SK-N-SH (cell line): ENCODE data around the gene FBXO47. TPM values are rescaled to one million over a fixed set of nuclear protein-coding genes. Genes with fewer than 3 reads are reported as not detected.
A peak's percentile ranks its signal among the peaks of the same experiment; 100 is the strongest.

Experiments used
- CTCF ChIA-PET: fragments of 300-600, 350-600 bp; formaldehyde crosslinking; extraction: SDS; loops from one replicate; lab custom pipeline; 2021; lab: Yijun Ruan, JAX
- POLR2A ChIA-PET: fragments of 350-600 bp; sonication (Branson Sonifier 250); formaldehyde crosslinking; extraction: SDS; loops from one replicate; lab custom pipeline; 2020; ENCODE audit warnings: antibody characterized with exemption, inconsistent platforms; lab: Yijun Ruan, JAX
- DNase-seq: peaks from one replicate; pipeline ENCODE4 v3.0.0; 2012
- H2AFZ ChIP-seq: fragments of 200-600 bp; sonication (generic); 2 replicates; pipeline ENCODE4 v1.8.1; 2016; ENCODE audit warnings: antibody characterized with exemption, mild to moderate bottlenecking, low read depth
- H3F3A ChIP-seq: fragments of 200-600 bp; sonication (generic); replicated peaks from 2 replicates; pipeline ENCODE3; 2016; ENCODE audit warnings: antibody characterized with exemption, mild to moderate bottlenecking; ENCODE audit not compliant: insufficient read depth
- H3K27ac ChIP-seq, 2 experiments: fragments of 200-500 bp in 1 of 2; fragments of 200-600 bp in 1 of 2; sonication (Bioruptor generic) in 1 of 2; sonication (generic), shearing (Covaris generic) in 1 of 2; 2 replicates each; pipeline versions ENCODE4 v1.5.1 to v1.6.1; 2014 to 2016; ENCODE audit warnings: low read depth in 2 of 2, inconsistent platforms in 1 of 2, low read length in 1 of 2, mild to moderate bottlenecking in 1 of 2, mixed read lengths in 1 of 2
- H3K27me3 ChIP-seq: fragments of 200-600 bp; sonication (generic), shearing (Covaris generic); 2 replicates; pipeline ENCODE4 v1.6.1; 2016; ENCODE audit warnings: mixed run types; ENCODE audit not compliant: insufficient read depth
- H3K36me3 ChIP-seq, 2 experiments: fragments of 200-500 bp in 1 of 2; fragments of 200-600 bp in 1 of 2; sonication (Bioruptor generic) in 1 of 2; sonication (generic) in 1 of 2; replicated peaks in 1 of 2; 2 replicates each; pipeline versions ENCODE3 to v1.5.1; 2014 to 2016; ENCODE audit warnings: low read length in 1 of 2, mild to moderate bottlenecking in 1 of 2; ENCODE audit not compliant: insufficient read depth in 2 of 2, control insufficient read depth in 1 of 2
- H3K4me1 ChIP-seq, 2 experiments: fragments of 200-500 bp in 1 of 2; fragments of 200-600 bp in 1 of 2; sonication (Bioruptor generic) in 1 of 2; sonication (generic), shearing (Covaris generic) in 1 of 2; 2 replicates each; pipeline versions ENCODE4 v1.5.1 to v1.6.1; 2014 to 2016; ENCODE audit warnings: low read depth in 1 of 2, low read length in 1 of 2, mixed run types in 1 of 2; ENCODE audit not compliant: insufficient read depth in 2 of 2, control insufficient read depth in 1 of 2
- H3K4me2 ChIP-seq: fragments of 200-600 bp; sonication (generic), shearing (Covaris generic); 2 replicates; pipeline ENCODE4 v1.6.1; 2017; ENCODE audit warnings: mixed run types
- H3K4me3 ChIP-seq, 2 experiments: fragments of 200-500 bp in 1 of 2; fragments of 200-600 bp in 1 of 2; sonication (Bioruptor generic) in 1 of 2; sonication (generic), shearing (Covaris generic) in 1 of 2; 2 replicates each; pipeline versions ENCODE4 v1.5.1 to v1.8.1; 2014 to 2016; ENCODE audit warnings: low read depth in 2 of 2, inconsistent platforms in 1 of 2, low read length in 1 of 2, mild to moderate bottlenecking in 1 of 2, mixed read lengths in 1 of 2, moderate library complexity in 1 of 2
- H3K79me2 ChIP-seq: fragments of 200-600 bp; sonication (generic); 2 replicates; pipeline ENCODE4 v1.8.1; 2017; ENCODE audit warnings: mild to moderate bottlenecking; ENCODE audit not compliant: insufficient read depth
- H3K9ac ChIP-seq: fragments of 200-600 bp; sonication (generic); 2 replicates; pipeline ENCODE4 v1.6.1; 2017; ENCODE audit warnings: mixed run types
- H3K9me2 ChIP-seq: fragments of 200-600 bp; sonication (generic); 2 replicates; pipeline ENCODE4 v1.6.1; 2017; ENCODE audit warnings: mixed run types
- H3K9me3 ChIP-seq: fragments of 200-600 bp; sonication (generic); 2 replicates; pipeline ENCODE4 v1.6.1; 2017; ENCODE audit warnings: mixed run types, mild to moderate bottlenecking, moderate library complexity
- H4K20me1 ChIP-seq: fragments of 200-600 bp; sonication (generic); 2 replicates; pipeline ENCODE4 v1.6.1; 2017; ENCODE audit warnings: mild to moderate bottlenecking, mixed run types; ENCODE audit not compliant: insufficient read depth
- EZH2phosphoT487 ChIP-seq: fragments of 200-600 bp; sonication (generic); IDR thresholded peaks from 2 replicates; pipeline ENCODE4 v1.6.1; 2017; ENCODE audit warnings: low read depth, mixed run types, mild to moderate bottlenecking, antibody characterized with exemption, moderate library complexity, borderline replicate concordance
- FOSL2 ChIP-seq: IDR thresholded peaks from 2 replicates; pipeline ENCODE4 v1.4.0; 2012; ENCODE audit warnings: low read depth, mild to moderate bottlenecking, moderate library complexity, borderline replicate concordance
- GATA2 ChIP-seq: sonication (generic); formaldehyde crosslinking; IDR thresholded peaks from 2 replicates; pipeline ENCODE4 v1.5.0; 2020; ENCODE audit warnings: mild to moderate bottlenecking, missing genetic modification reagents
- IRF3 ChIP-seq: fragments of 150-350 bp; IDR thresholded peaks from 2 replicates; pipeline ENCODE4 v1.6.1; 2016; ENCODE audit warnings: mild to moderate bottlenecking, low read depth, low read length
- JUND ChIP-seq: IDR thresholded peaks from 2 replicates; pipeline ENCODE4 v1.4.0; 2012
- MEF2A ChIP-seq: IDR thresholded peaks from 2 replicates; pipeline ENCODE4 v1.4.0; 2012; ENCODE audit warnings: low read depth, borderline replicate concordance
- MXI1 ChIP-seq: IDR thresholded peaks from 2 replicates; pipeline ENCODE4 v1.6.1; 2012; ENCODE audit warnings: mild to moderate bottlenecking, low read depth, low read length, improper control_type of control experiment
- NRF1 ChIP-seq: IDR thresholded peaks from 2 replicates; pipeline ENCODE4 v1.6.1; 2012; ENCODE audit warnings: low read depth, mild to moderate bottlenecking, low read length
- POLR2AphosphoS5 ChIP-seq: IDR thresholded peaks from 2 replicates; pipeline ENCODE4 v1.6.1; 2012; ENCODE audit warnings: low read depth, low read length
- TCF12 ChIP-seq: IDR thresholded peaks from 2 replicates; pipeline ENCODE4 v1.4.0; 2012
- YY1 ChIP-seq: IDR thresholded peaks from 2 replicates; pipeline ENCODE4 v1.4.0; 2012; ENCODE audit warnings: low read depth, mild to moderate bottlenecking
- WGBS: methylation state at CpG from one replicate; pipeline ENCODE4 v1.1.6; 2017; ENCODE audit warnings: low lambda C conversion rate; 5-methylcytosine and 5-hydroxymethylcytosine counted together
- polyA plus RNA-seq, 3 experiments: library from polyadenylated mRNA; depleted of rRNA; stranded (reverse); fragments of >200 nt; gene quantifications; 2 replicates each; pipeline ENCODE4 v1.2.3, GENCODE V29; 2012
- TF ChIP-seq, protein P1 (sequence below): IDR thresholded peaks from 2 replicates; pipeline ENCODE4 v1.6.1; 2012; ENCODE audit warnings: mild to moderate bottlenecking, low read depth, low read length, moderate library complexity
- TF ChIP-seq, protein P2 (sequence below): IDR thresholded peaks from 2 replicates; pipeline ENCODE4 v1.4.0; 2012; ENCODE audit warnings: low read depth, borderline replicate concordance

Gene FBXO47
- polyA plus RNA-seq, 1 of the 3 experiments (the other 2 are of a cell fraction): not detected

GRCh38 chr17:39014044-39014794 lies 47.0 kb upstream of the FBXO47 start:
- no peak for DNase-seq
- Histone ChIP-seq H2AFZ (peak overlapping the region; percentile 66), H3K9me2 (no peaks in the 10 kb centered on the region), H3K4me1 (no peaks in the 10 kb centered on the region), H3K79me2 (no peaks in the 10 kb centered on the region), H3K27me3 (peaks cover 6% of the 10 kb centered on the region), H3K36me3 (no peaks in the 10 kb centered on the region), H3F3A (no peaks in the 10 kb centered on the region), H3K27ac (no peak overlapping the region), H3K4me2 (no peak overlapping the region), H4K20me1 (no peaks in the 10 kb centered on the region), H3K4me3 (no peak overlapping the region), H3K9me3 (no peaks in the 10 kb centered on the region), H3K9ac (no peak overlapping the region)
- TF ChIP-seq MXI1 (no peak), EZH2phosphoT487 (no peak), GATA2 (no peak), JUND (0 out of 2 replicates have a peak, but pooled peaks have one; percentile 18)
- TF ChIP-seq, protein P1, sequence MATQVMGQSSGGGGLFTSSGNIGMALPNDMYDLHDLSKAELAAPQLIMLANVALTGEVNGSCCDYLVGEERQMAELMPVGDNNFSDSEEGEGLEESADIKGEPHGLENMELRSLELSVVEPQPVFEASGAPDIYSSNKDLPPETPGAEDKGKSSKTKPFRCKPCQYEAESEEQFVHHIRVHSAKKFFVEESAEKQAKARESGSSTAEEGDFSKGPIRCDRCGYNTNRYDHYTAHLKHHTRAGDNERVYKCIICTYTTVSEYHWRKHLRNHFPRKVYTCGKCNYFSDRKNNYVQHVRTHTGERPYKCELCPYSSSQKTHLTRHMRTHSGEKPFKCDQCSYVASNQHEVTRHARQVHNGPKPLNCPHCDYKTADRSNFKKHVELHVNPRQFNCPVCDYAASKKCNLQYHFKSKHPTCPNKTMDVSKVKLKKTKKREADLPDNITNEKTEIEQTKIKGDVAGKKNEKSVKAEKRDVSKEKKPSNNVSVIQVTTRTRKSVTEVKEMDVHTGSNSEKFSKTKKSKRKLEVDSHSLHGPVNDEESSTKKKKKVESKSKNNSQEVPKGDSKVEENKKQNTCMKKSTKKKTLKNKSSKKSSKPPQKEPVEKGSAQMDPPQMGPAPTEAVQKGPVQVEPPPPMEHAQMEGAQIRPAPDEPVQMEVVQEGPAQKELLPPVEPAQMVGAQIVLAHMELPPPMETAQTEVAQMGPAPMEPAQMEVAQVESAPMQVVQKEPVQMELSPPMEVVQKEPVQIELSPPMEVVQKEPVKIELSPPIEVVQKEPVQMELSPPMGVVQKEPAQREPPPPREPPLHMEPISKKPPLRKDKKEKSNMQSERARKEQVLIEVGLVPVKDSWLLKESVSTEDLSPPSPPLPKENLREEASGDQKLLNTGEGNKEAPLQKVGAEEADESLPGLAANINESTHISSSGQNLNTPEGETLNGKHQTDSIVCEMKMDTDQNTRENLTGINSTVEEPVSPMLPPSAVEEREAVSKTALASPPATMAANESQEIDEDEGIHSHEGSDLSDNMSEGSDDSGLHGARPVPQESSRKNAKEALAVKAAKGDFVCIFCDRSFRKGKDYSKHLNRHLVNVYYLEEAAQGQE: no peak
- TF ChIP-seq, protein P2, sequence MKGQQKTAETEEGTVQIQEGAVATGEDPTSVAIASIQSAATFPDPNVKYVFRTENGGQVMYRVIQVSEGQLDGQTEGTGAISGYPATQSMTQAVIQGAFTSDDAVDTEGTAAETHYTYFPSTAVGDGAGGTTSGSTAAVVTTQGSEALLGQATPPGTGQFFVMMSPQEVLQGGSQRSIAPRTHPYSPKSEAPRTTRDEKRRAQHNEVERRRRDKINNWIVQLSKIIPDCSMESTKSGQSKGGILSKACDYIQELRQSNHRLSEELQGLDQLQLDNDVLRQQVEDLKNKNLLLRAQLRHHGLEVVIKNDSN: peak; percentile 17; the same call in 1 of the 2 replicates
- ChIA-PET POLR2A (no interaction called here), CTCF (interaction anchor here (1.0 to 1.6 kb wide), 3 partner anchors 23 to 161 kb away, joined by 3 to 5 read pairs (median 3); no protein-coding TSS in a partner anchor)
- 55% methylated on average over 4 of the region's 4 CpGs for WGBS

- Histone ChIP-seq H3K36me3 (no peaks in the 10 kb centered on the region), H3K27ac (no peak overlapping the region), H3K9me2 (no peaks in the 10 kb centered on the region), H3K4me2 (no peak overlapping the region), H3K4me3 (no peak overlapping the region), H3K4me1 (no peaks in the 10 kb centered on the region), H3K9ac (no peak overlapping the region), H4K20me1 (no peaks in the 10 kb centered on the region), H3K79me2 (no peaks in the 10 kb centered on the region), H3F3A (no peaks in the 10 kb centered on the region), H3K27me3 (peaks cover 9% of the 10 kb centered on the region), H2AFZ (no peak overlapping the region), H3K9me3 (no peaks in the 10 kb centered on the region)
- no peak for DNase-seq
- no peak for TF ChIP-seq MEF2A
- no peak for TF ChIP-seq YY1
- no peak for TF ChIP-seq FOSL2
- no peak for TF ChIP-seq GATA2
- TF ChIP-seq TCF12: no peak
- TF ChIP-seq, protein P1: no peak
- TF ChIP-seq IRF3: no peak
- no peak for TF ChIP-seq POLR2AphosphoS5
- TF ChIP-seq NRF1: no peak
- ChIA-PET POLR2A (no interaction called here), CTCF (no interaction called here)
- WGBS: 92% methylated on average over 7 of the region's 7 CpGs
These were observed 45.5 kb upstream of the FBXO47 start for GRCh38 chr17:39012725-39013124.
